ENCODE results near the gene ANXA8L1.
"Not testable (repeated sequence)": the region's sequence is repeated elsewhere in the genome, so short reads cannot be mapped to it uniquely, and the experiment has no call there.

DNA sequence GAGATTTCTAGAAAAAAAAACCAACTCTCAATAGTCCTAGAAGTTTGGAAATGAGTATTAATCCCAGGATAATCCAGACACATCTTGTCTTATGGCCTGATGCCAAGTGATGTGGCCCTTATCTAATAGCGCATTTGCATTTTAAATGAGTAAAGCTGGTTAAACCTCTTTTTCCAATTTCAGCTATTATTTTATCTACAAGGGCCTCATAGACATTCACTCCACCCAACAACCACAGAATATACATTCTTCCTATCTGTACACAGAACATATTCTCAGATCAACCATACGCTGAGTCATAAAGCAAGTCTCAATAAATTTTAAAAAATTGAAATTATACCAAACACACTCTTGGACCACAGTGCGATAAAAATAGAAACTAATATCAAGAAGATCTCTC, 34.0 kb downstream of the ANXA8L1 start:
- TF ChIP-seq EP300, POLR2AphosphoS5, CTCF, POLR2A (IDR thresholded peaks at IDR 0.05): not testable (repeated sequence)

Data from sigmoid colon (tissue), 4 donors.